Measurements from ENCODE around the gene UST.

Gene UST

GRCh38 chr6:148964467-148964866 is 217.6 kb downstream of the UST start:
- H3K27ac ChIP-seq: no peak overlapping the region
- TF ChIP-seq, protein P1, sequence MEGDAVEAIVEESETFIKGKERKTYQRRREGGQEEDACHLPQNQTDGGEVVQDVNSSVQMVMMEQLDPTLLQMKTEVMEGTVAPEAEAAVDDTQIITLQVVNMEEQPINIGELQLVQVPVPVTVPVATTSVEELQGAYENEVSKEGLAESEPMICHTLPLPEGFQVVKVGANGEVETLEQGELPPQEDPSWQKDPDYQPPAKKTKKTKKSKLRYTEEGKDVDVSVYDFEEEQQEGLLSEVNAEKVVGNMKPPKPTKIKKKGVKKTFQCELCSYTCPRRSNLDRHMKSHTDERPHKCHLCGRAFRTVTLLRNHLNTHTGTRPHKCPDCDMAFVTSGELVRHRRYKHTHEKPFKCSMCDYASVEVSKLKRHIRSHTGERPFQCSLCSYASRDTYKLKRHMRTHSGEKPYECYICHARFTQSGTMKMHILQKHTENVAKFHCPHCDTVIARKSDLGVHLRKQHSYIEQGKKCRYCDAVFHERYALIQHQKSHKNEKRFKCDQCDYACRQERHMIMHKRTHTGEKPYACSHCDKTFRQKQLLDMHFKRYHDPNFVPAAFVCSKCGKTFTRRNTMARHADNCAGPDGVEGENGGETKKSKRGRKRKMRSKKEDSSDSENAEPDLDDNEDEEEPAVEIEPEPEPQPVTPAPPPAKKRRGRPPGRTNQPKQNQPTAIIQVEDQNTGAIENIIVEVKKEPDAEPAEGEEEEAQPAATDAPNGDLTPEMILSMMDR (IDR thresholded peaks at IDR 0.05): no peak
- TF ChIP-seq ZFX (IDR thresholded peaks at IDR 0.05; ENCODE audit: borderline replicate concordance): no peak

- TF ChIP-seq, protein P1 (IDR thresholded peaks at IDR 0.05): no peak
- no peak for TF ChIP-seq ZFX (IDR thresholded peaks at IDR 0.05; ENCODE audit: borderline replicate concordance)
Observed at GRCh38 chr6:148965287-148965686, 218.5 kb downstream of the UST start.

GRCh38 chr6:148967011-148967520 is 220.2 kb downstream of the UST start:
- H3K27ac ChIP-seq: no peak overlapping the region
- TF ChIP-seq ZFX (IDR thresholded peaks at IDR 0.05; ENCODE audit: borderline replicate concordance): no peak
- TF ChIP-seq, protein P1 (IDR thresholded peaks at IDR 0.05): no peak

More at GRCh38 chr6:148965287-148965686, 218.5 kb downstream of the UST start:
- H3K27ac ChIP-seq: no peak overlapping the region

DNA sequence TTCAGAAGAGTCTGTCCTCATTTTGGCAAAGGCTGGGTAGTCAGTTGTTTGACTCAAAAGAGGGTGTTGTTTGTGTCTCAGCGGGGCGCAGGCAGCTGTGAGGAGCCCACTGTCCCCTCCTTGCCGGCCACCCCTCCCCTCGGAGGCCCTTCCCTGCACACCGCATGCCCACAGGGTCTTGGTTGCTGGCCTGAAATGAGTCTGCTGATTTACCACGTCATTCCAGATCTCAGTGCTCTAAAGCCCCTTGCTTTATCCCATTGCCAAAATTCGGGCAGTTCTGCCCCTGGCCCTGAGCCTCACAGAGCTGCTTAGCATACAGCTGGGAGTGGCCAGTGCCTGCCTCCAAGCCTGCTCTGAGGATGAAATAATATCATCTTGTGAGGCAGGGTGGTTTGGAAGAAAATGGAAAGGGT is 220.7 kb downstream of the UST start:
- no peak for TF ChIP-seq ZFX (IDR thresholded peaks at IDR 0.05; ENCODE audit: borderline replicate concordance)
- H3K27ac ChIP-seq: no peak overlapping the region

- no peak overlapping the region for H3K27ac ChIP-seq
- TF ChIP-seq, protein P1 (IDR thresholded peaks at IDR 0.05): no peak
- no peak for TF ChIP-seq ZFX (IDR thresholded peaks at IDR 0.05; ENCODE audit: borderline replicate concordance)
Observed at GRCh38 chr6:148968771-148969602, 222.2 kb downstream of the UST start.

- TF ChIP-seq ZFX (IDR thresholded peaks at IDR 0.05; ENCODE audit: borderline replicate concordance): no peak
- TF ChIP-seq, protein P1 (IDR thresholded peaks at IDR 0.05): no peak
- no peak overlapping the region for H3K27ac ChIP-seq
Observed at GRCh38 chr6:148969603-148970061, 222.8 kb downstream of the UST start.

- no peak for TF ChIP-seq ZFX (IDR thresholded peaks at IDR 0.05; ENCODE audit: borderline replicate concordance)
- no peak overlapping the region for H3K27ac ChIP-seq
Observed at GRCh38 chr6:148971031-148971927, 224.4 kb downstream of the UST start.
